ENCODE measurements around the gene ERC2.

DNA sequence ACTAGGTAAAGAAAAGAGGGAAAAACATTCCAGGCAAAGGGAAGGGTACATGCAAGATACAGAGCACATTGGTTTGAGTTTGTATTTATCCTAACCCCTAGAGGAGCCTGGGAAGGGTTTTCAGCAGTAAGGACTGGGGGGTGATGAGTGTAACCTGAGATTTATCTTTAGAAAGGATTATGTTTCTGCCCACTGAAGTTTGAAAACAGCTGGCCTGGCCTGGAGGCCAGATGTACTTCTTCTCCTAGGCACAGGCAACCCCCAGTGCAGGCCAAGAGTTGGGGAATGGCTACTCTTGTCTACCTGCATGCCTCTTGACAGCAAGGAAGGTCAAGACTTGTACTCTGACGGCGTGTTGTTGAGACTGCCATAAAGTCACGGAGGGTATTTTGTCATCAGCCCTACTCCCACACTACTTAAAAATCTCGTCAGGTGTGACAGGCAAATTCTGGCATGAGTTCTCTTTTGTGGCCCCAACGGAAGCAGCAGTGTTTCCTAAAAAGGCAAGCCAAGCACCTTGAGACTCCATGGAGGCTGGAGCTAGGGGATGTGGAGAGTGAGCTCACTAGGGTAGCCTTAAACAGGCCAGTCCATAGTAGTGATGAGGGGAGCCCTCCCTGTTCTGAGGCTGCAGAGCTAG is 739.7 kb downstream of the ERC2 start:
- TF ChIP-seq, protein P1, sequence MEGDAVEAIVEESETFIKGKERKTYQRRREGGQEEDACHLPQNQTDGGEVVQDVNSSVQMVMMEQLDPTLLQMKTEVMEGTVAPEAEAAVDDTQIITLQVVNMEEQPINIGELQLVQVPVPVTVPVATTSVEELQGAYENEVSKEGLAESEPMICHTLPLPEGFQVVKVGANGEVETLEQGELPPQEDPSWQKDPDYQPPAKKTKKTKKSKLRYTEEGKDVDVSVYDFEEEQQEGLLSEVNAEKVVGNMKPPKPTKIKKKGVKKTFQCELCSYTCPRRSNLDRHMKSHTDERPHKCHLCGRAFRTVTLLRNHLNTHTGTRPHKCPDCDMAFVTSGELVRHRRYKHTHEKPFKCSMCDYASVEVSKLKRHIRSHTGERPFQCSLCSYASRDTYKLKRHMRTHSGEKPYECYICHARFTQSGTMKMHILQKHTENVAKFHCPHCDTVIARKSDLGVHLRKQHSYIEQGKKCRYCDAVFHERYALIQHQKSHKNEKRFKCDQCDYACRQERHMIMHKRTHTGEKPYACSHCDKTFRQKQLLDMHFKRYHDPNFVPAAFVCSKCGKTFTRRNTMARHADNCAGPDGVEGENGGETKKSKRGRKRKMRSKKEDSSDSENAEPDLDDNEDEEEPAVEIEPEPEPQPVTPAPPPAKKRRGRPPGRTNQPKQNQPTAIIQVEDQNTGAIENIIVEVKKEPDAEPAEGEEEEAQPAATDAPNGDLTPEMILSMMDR (conservative IDR thresholded peaks at IDR 0.05 in 1 of 2, IDR thresholded peaks at IDR 0.05 in 1 of 2; ENCODE audit: low read depth in 1 of 2, low read length in 2 of 2), result no peak
- no peak for TF ChIP-seq EZH2 (IDR thresholded peaks at IDR 0.05; ENCODE audit: low read length, missing control alignments)

Measured in fibroblast of lung (primary cell).